ENCODE results near the gene NSD2. TPM values are rescaled to one million over a fixed set of nuclear protein-coding genes. Genes with fewer than 3 reads are reported as not detected.

Gene NSD2
- total RNA-seq, 1 experiment from 2014 or later = 69.0 TPM

DNA sequence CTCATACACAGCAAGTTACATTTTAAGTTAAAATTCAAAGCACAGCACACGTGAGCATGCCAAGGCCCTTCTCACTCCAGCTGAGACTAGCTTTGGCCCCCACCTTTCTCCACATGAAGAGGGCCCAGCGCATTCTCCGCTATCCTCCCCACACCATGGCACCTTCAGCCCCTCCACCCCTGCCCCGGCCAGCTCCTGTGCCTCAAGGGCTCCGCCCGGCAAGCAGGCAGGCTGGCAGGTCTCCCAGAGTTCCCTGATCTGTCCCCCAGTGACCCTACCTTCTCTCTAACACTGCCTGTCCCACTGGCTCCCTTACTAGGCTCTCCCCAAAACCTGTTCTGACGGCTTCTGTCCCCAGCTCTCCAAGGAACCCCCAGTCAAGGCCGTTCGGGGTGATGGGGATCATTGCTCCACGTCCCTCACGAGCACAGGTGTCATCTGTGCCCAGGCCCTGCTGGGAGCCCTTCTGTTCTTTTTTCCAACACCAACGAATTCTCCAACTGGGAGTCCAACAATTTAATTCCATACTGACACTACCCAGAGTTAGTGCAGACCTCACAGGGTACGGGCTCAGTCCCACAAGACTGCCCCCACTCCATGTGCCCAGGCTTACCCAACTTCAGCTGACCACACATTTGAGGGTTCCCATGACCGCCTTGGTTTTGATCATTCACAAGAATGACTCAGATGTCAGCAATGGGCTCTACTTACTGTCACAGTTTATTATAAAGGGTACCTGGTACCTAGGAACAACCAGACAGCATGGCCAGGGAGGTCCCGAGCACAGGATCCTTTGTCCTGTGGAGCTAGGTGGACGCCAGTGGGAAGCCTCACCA lies 19.4 kb upstream of the NSD2 start:
- no peak overlapping the region for H3K4me3 ChIP-seq (ENCODE audit: low read length)
- no peak overlapping the region for H3K4me2 ChIP-seq (ENCODE audit: low read length)
- H3K9me2 ChIP-seq (replicated peaks; ENCODE audit: low read length) = no peaks in the 10 kb centered on the region
- CTCF ChIA-PET = no interaction called here
- H3K79me2 ChIP-seq (ENCODE audit: low read length) = peaks cover 73% of the 10 kb centered on the region
- H3K9me3 ChIP-seq (ENCODE audit: low read length) = no peaks in the 10 kb centered on the region
- DNase-seq (no peak), ATAC-seq (no peak)
- intact Hi-C loops (cut with micrococcal nuclease) = no loop called here
- no peaks in the 10 kb centered on the region for H3F3A ChIP-seq (ENCODE audit: low read length, unreplicated experiment)
- H3K9ac ChIP-seq (ENCODE audit: low read length) = no peak overlapping the region
- no peak overlapping the region for H3K27ac ChIP-seq (ENCODE audit: low read length)
- H2AFZ ChIP-seq (ENCODE audit: low read length) = no peak overlapping the region
- H3K27me3 ChIP-seq (ENCODE audit: low read length) = no peaks in the 10 kb centered on the region
- peaks cover 21% of the 10 kb centered on the region; the same call in 1 of the 2 replicates for H4K20me1 ChIP-seq (ENCODE audit: low read length)
- H3K36me3 ChIP-seq (ENCODE audit: low read depth, low read length) = no peaks in the 10 kb centered on the region; the same call in 1 of the 2 replicates
- peaks cover 3% of the 10 kb centered on the region; the same call in 1 of the 2 replicates for H3K4me1 ChIP-seq (ENCODE audit: insufficient read depth, low read length)
- POLR2A ChIA-PET (ENCODE audit: unreplicated experiment) = no interaction called here
- no peak for TF ChIP-seq EZH2 (IDR thresholded peaks at IDR 0.05; ENCODE audit: low read length, unreplicated experiment)
- TF ChIP-seq, protein P1, sequence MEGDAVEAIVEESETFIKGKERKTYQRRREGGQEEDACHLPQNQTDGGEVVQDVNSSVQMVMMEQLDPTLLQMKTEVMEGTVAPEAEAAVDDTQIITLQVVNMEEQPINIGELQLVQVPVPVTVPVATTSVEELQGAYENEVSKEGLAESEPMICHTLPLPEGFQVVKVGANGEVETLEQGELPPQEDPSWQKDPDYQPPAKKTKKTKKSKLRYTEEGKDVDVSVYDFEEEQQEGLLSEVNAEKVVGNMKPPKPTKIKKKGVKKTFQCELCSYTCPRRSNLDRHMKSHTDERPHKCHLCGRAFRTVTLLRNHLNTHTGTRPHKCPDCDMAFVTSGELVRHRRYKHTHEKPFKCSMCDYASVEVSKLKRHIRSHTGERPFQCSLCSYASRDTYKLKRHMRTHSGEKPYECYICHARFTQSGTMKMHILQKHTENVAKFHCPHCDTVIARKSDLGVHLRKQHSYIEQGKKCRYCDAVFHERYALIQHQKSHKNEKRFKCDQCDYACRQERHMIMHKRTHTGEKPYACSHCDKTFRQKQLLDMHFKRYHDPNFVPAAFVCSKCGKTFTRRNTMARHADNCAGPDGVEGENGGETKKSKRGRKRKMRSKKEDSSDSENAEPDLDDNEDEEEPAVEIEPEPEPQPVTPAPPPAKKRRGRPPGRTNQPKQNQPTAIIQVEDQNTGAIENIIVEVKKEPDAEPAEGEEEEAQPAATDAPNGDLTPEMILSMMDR (conservative IDR thresholded peaks at IDR 0.05; ENCODE audit: low read depth, low read length) = no peak
- TF ChIP-seq EZH2phosphoT487 (IDR thresholded peaks at IDR 0.05; ENCODE audit: borderline replicate concordance, low read length) = no peak
- BruUV-seq (replicated peaks) = no TSS peak

DNA sequence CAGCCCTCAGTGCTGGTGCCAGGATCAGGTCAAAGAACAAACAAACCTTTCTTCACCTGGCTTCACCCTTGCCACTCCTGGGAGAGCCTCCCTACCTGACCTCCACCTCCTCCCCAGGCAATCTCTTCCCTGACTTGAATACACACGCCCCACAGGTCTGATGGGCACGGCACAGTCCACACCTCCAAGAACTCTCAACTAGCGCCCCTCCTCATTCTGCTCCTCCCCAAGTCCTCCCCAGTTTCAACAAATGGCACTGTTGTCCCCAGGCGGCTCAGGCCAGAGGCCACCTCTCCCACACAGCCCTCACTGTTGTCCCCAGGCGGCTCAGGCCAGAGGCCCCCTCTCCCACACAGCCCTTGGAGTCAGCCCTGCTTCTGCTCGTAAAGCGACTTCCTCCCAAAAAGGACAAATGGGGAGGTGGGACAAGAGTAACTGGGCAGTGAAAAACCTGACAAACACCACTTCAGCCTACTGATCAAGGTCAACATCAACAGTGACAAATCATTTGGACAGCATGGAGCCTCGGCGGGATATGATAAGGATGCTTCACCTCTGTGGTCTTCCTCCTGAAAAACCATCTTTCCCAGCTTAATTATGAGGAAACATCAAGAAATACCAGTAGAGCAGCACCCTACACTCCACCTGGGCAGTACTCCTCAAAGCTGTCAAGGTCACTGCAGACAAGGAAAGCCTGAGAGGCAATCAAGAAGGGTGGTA lies 18.1 kb upstream of the NSD2 start:
- CTCF ChIA-PET = no interaction called here
- DNase-seq = no peak
- TF ChIP-seq EZH2 (IDR thresholded peaks at IDR 0.05; ENCODE audit: low read length, unreplicated experiment) = no peak
- TF ChIP-seq, protein P1 (conservative IDR thresholded peaks at IDR 0.05; ENCODE audit: low read depth, low read length) = no peak
- intact Hi-C loops (cut with micrococcal nuclease) = no loop called here
- no peak for ATAC-seq
- POLR2A ChIA-PET (ENCODE audit: unreplicated experiment) = no interaction called here
- no peaks in the 10 kb centered on the region for H3K27me3 ChIP-seq (ENCODE audit: low read length)
- H3K36me3 ChIP-seq (ENCODE audit: low read depth, low read length) = no peaks in the 10 kb centered on the region; the same call in 1 of the 2 replicates
- no peaks in the 10 kb centered on the region for H3K9me3 ChIP-seq (ENCODE audit: low read length)
- H3K9ac ChIP-seq (ENCODE audit: low read length) = no peak overlapping the region
- no peak overlapping the region for H2AFZ ChIP-seq (ENCODE audit: low read length)
- no peak overlapping the region for H3K4me3 ChIP-seq (ENCODE audit: low read length)
- 0 out of 2 replicates have a peak overlapping the region, but pooled peaks have one; percentile 16 for H3K4me2 ChIP-seq (ENCODE audit: low read length)
- no peak overlapping the region for H3K27ac ChIP-seq (ENCODE audit: low read length)
- no peaks in the 10 kb centered on the region for H3K9me2 ChIP-seq (replicated peaks; ENCODE audit: low read length)
- peaks cover 9% of the 10 kb centered on the region; the same call in 1 of the 2 replicates for H3K4me1 ChIP-seq (ENCODE audit: insufficient read depth, low read length)
- no TSS peak for BruUV-seq (replicated peaks)
- H4K20me1 ChIP-seq (ENCODE audit: low read length) = peaks cover 21% of the 10 kb centered on the region; the same call in 1 of the 2 replicates
- H3K79me2 ChIP-seq (ENCODE audit: low read length) = peaks cover 82% of the 10 kb centered on the region
- no peaks in the 10 kb centered on the region for H3F3A ChIP-seq (ENCODE audit: low read length, unreplicated experiment)
